Measurements from ENCODE around the gene FBLN5.
A peak's percentile ranks its signal among the peaks of the same experiment; 100 is the strongest.

Gene FBLN5

DNA sequence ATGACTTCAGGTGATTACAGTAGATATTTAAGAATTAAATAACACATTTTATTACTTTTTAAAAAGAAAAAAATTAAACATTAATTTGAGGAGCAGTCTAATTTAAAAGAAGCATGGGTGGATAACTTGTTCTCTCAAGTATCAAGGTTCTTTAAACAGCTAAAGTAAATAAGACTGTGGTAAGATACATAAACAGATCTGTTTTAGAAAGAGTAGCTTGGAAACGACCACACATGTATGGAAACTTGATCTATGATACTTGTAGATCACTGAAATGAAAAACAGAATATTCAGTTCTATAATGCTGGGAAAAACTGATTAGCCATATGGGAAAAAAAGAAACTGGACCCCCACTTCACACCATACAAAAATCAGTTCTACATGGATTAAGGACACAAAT is 116.2 kb downstream of the FBLN5 start:
- DNase-seq: no peak

DNA sequence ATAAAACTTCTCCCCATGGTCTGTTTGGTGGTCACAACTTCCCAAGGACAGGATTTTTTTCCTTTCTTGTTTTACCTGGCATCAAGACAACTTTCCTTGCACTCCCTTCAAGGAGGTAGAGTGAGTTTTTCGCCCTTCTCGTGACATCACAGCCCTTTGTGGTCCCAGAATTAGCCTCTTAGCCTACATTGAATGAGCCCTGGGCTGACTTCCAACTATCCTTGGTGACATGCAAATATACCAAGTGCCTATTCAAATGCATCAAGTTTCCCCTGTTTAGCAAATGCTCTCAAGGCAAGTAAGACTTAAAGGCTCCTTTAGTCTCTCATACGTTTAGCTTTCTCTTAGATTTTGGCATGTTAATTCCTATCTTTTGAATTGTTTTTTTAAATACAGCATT is 116.7 kb downstream of the FBLN5 start:
- DNase-seq: peak in 5 of 58 donors; percentile 1 to 21 (median 11)

DNA sequence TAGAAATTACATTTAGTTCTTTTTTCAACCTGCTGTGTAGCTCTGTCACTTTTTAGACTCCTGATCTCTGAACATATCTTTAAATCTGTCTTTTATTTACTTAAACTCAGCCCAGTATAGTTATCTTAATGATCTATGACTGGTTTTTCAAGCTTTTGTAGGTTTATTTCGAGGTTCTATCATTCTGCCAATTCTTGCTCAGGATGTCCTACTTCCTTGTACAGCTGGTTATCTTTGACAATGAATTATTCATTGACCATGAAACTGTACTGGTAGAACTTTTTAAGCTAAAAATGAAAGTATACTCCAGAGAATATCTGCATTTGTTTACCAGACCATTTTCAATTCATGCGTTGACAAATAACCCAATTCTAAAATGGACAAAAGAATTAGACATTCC is 118.0 kb downstream of the FBLN5 start:
- DNase-seq: no peak

DNA sequence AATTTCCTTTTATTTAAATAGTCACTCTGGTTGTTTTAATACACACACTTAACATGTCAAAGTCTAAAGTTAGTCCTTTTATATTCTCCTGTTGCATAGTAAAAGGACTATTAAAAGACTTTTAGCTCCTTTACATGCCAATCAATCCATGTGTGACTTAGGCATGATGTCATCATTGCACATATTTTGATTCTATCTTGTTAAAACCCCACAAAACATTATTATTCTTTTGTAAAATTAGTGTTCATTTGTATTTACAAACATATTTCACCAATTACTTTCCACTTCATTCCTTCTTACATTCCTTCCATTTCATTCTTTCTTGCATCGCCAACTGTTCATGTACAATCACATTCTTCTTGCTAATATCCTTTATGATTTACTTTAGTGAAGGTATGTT is 119.7 kb downstream of the FBLN5 start:
- no peak for DNase-seq

Measured in anterior cingulate cortex (tissue), 58 donors.